HEK293 (cell line): ENCODE data around the gene PDE3A.

ENCODE experiments used
- CTCF ChIA-PET: fragments of 350-600 bp; formaldehyde crosslinking; extraction: SDS; loops from one replicate; lab custom pipeline; 2021; ENCODE audit warnings: antibody characterized with exemption; lab: Yijun Ruan, JAX
- POLR2A ChIA-PET: fragments of 300-600 bp; formaldehyde crosslinking; extraction: SDS; loops from one replicate; lab custom pipeline; 2020; ENCODE audit warnings: antibody characterized with exemption, inconsistent platforms; lab: Yijun Ruan, JAX
- H3K27ac ChIP-seq: fragments of 200-500 bp; sonication (Bioruptor generic); 2 replicates; pipeline ENCODE4 v1.5.1; 2014; ENCODE audit warnings: low read depth, low read length, control low read depth, inconsistent platforms; ENCODE audit errors: extremely low read depth
- H3K36me3 ChIP-seq, 2 experiments: fragments of 200-500 bp in 1 of 2; sonication (Bioruptor generic) in 1 of 2; 1 replicate in 1 of 2; 2 replicates in 1 of 2; pipeline ENCODE4 v1.5.1; 2014 to 2017; ENCODE audit warnings: inconsistent platforms in 2 of 2, low read length in 2 of 2; ENCODE audit not compliant: control insufficient read depth in 2 of 2, insufficient read depth in 1 of 2
- H3K4me1 ChIP-seq: fragments of 200-500 bp; sonication (Bioruptor generic); 2 replicates; pipeline ENCODE4 v1.5.1; 2014; ENCODE audit warnings: mild to moderate bottlenecking, low read length, inconsistent platforms; ENCODE audit not compliant: control insufficient read depth, insufficient read depth
- H3K4me3 ChIP-seq: 2 replicates; pipeline ENCODE4 v1.5.1; 2011; ENCODE audit warnings: low read depth, mild to moderate bottlenecking, control low read depth, low read length, moderate library complexity
- H3K9me3 ChIP-seq: fragments of 200-500 bp; sonication (Bioruptor generic); 2 replicates; pipeline ENCODE4 v1.5.1; 2014; ENCODE audit warnings: low read depth, low read length, inconsistent platforms; ENCODE audit not compliant: control insufficient read depth, insufficient read depth
- ATF2 ChIP-seq: fragments of 450-650 bp; formaldehyde crosslinking; IDR thresholded peaks from 2 replicates; pipeline ENCODE4 v1.5.1; 2016; ENCODE audit warnings: missing biosample characterization, missing genetic modification characterization, low read depth
- BCL11A ChIP-seq: fragments of 450-650 bp; formaldehyde crosslinking; IDR thresholded peaks from 2 replicates; pipeline ENCODE4 v1.5.1; 2016; ENCODE audit warnings: low read depth, missing biosample characterization, missing genetic modification characterization
- FEZF1 ChIP-seq: fragments of 450-650 bp; formaldehyde crosslinking; IDR thresholded peaks from 2 replicates; pipeline ENCODE4 v1.5.1; 2016; ENCODE audit warnings: missing biosample characterization, missing genetic modification characterization
- MZF1 ChIP-seq: fragments of 450-650 bp; formaldehyde crosslinking; IDR thresholded peaks from 2 replicates; pipeline ENCODE4 v1.5.1; 2017; ENCODE audit warnings: missing biosample characterization, missing genetic modification characterization, borderline replicate concordance
- SP3 ChIP-seq: fragments of 450-650 bp; formaldehyde crosslinking; IDR thresholded peaks from 2 replicates; pipeline ENCODE4 v1.5.1; 2016; ENCODE audit warnings: missing biosample characterization, missing genetic modification characterization
- ZBTB11 ChIP-seq: fragments of 450-650 bp; formaldehyde crosslinking; conservative IDR thresholded peaks from 2 replicates; pipeline ENCODE4 v1.5.1; 2016; ENCODE audit warnings: low read depth, missing biosample characterization, missing genetic modification characterization
- ZBTB21 ChIP-seq: fragments of 450-650 bp; formaldehyde crosslinking; IDR thresholded peaks from 2 replicates; pipeline ENCODE4 v1.5.1; 2017; ENCODE audit warnings: missing biosample characterization, missing genetic modification characterization
- ZNF132 ChIP-seq: fragments of 450-650 bp; formaldehyde crosslinking; IDR thresholded peaks from 2 replicates; pipeline ENCODE4 v1.5.1; 2017; ENCODE audit warnings: missing biosample characterization, missing genetic modification characterization, borderline replicate concordance
- ZNF133 ChIP-seq: fragments of 450-650 bp; formaldehyde crosslinking; IDR thresholded peaks from 2 replicates; pipeline ENCODE4 v1.5.1; 2016; ENCODE audit warnings: missing biosample characterization, missing genetic modification characterization
- ZNF146 ChIP-seq: fragments of 450-650 bp; formaldehyde crosslinking; IDR thresholded peaks from 2 replicates; pipeline ENCODE4 v1.5.1; 2016; ENCODE audit warnings: missing biosample characterization, missing genetic modification characterization
- ZNF157 ChIP-seq: fragments of 450-650 bp; formaldehyde crosslinking; IDR thresholded peaks from 2 replicates; pipeline ENCODE4 v1.5.1; 2016; ENCODE audit warnings: missing biosample characterization, missing genetic modification characterization
- ZNF174 ChIP-seq: fragments of 450-650 bp; formaldehyde crosslinking; IDR thresholded peaks from 2 replicates; pipeline ENCODE4 v1.5.0; 2017; ENCODE audit warnings: missing biosample characterization, mild to moderate bottlenecking, missing genetic modification characterization
- ZNF311 ChIP-seq: fragments of 450-650 bp; formaldehyde crosslinking; IDR thresholded peaks from 2 replicates; pipeline ENCODE4 v1.5.1; 2017; ENCODE audit warnings: missing biosample characterization, missing genetic modification characterization, borderline replicate concordance
- ZNF548 ChIP-seq: fragments of 450-650 bp; formaldehyde crosslinking; IDR thresholded peaks from 2 replicates; pipeline ENCODE4 v1.5.1; 2016; ENCODE audit warnings: missing biosample characterization, missing genetic modification characterization
- ZNF561 ChIP-seq: fragments of 450-650 bp; IDR thresholded peaks from 2 replicates; pipeline ENCODE4 v1.5.1; 2018; ENCODE audit warnings: missing biosample characterization, missing genetic modification characterization, borderline replicate concordance
- ZNF629 ChIP-seq: fragments of 450-650 bp; formaldehyde crosslinking; IDR thresholded peaks from 2 replicates; pipeline ENCODE4 v1.5.1; 2017; ENCODE audit warnings: missing biosample characterization, missing genetic modification characterization
- ZNF639 ChIP-seq: fragments of 450-650 bp; formaldehyde crosslinking; IDR thresholded peaks from 2 replicates; pipeline ENCODE4 v1.5.1; 2016; ENCODE audit warnings: missing biosample characterization, missing genetic modification characterization
- ZNF654 ChIP-seq: fragments of 450-650 bp; formaldehyde crosslinking; IDR thresholded peaks from 2 replicates; pipeline ENCODE4 v1.5.1; 2016; ENCODE audit warnings: low read depth, missing biosample characterization, missing genetic modification characterization
- ZNF660 ChIP-seq: fragments of 450-650 bp; IDR thresholded peaks from 2 replicates; pipeline ENCODE4 v1.5.1; 2018; ENCODE audit warnings: missing biosample characterization, mild to moderate bottlenecking, missing genetic modification characterization
- ZSCAN18 ChIP-seq: fragments of 450-650 bp; formaldehyde crosslinking; IDR thresholded peaks from 2 replicates; pipeline ENCODE4 v1.5.1; 2016; ENCODE audit warnings: missing biosample characterization, missing genetic modification characterization
- TF ChIP-seq, protein P1 (sequence below): fragments of 450-650 bp; formaldehyde crosslinking; IDR thresholded peaks from 2 replicates; pipeline ENCODE4 v1.5.1; 2016; ENCODE audit warnings: missing biosample characterization, missing genetic modification characterization

The PDE3A gene

DNA sequence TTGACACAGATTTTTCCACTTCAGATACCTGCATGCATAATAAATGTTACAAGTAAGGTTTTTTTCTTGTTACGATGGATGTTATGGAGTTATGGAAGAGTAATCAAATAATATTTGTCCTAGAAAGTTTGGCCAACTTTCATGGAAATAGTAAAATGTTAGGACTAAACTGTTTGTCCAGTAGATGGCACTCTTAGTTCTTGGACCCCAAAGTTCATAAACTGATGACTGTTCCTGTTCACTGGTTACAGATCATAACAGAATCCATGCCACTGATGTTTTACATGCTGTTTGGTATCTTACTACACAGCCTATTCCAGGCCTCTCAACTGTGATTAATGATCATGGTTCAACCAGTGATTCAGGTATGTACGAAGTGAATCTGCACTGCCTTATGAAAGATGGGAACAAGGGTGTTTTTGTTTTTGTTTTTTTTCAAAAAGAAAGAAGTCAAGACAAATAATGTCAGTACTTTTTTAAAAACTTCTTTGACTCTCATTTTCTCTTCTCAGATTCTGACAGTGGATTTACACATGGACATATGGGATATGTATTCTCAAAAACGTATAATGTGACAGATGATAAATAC lies 278.0 kb downstream of the PDE3A start:
- TF ChIP-seq, protein P1, sequence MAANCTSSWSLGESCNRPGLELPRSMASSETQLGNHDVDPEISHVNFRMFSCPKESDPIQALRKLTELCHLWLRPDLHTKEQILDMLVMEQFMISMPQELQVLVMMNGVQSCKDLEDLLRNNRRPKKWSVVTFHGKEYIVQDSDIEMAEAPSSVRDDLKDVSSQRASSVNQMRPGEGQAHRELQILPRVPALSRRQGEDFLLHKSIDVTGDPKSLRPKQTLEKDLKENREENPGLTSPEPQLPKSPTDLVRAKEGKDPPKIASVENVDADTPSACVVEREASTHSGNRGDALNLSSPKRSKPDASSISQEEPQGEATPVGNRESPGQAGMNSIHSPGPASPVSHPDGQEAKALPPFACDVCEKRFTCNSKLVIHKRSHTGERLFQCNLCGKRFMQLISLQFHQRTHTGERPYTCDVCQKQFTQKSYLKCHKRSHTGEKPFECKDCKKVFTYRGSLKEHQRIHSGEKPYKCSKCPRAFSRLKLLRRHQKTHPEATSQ, result no peak
- TF ChIP-seq ZNF132 (no peak), ZNF654 (peak; percentile 84), ZNF660 (peak; percentile 86), ZNF548 (no peak)
- Histone ChIP-seq H3K4me3 (no peak overlapping the region), H3K4me1 (no peaks in the 10 kb centered on the region), H3K36me3 (no peaks in the 10 kb centered on the region), H3K9me3 (no peaks in the 10 kb centered on the region), H3K27ac (no peak overlapping the region)
- ChIA-PET CTCF (interaction anchor here (0.7 kb wide), 1 partner anchor 12 kb away, joined by 3 read pairs; no protein-coding TSS in a partner anchor), POLR2A (no interaction called here)

GRCh38 chr12:20653871-20654270 lies 285.5 kb downstream of the PDE3A start:
- no peak overlapping the region for H3K4me3 ChIP-seq

More at GRCh38 chr12:20653871-20654270, 285.5 kb downstream of the PDE3A start:
- H3K36me3 ChIP-seq, result no peaks in the 10 kb centered on the region
- ChIA-PET POLR2A (interaction anchor here (0.7 kb wide), 1 partner anchor 811 kb away, joined by 8 read pairs; no protein-coding TSS in a partner anchor), CTCF (no interaction called here)
- no peaks in the 10 kb centered on the region for H3K9me3 ChIP-seq
- H3K4me1 ChIP-seq, result no peaks in the 10 kb centered on the region
- TF ChIP-seq ZNF133 (tag by site-specific recombination), result no peak
- TF ChIP-seq ZBTB11 (tag by site-specific recombination), result no peak
- no peak for TF ChIP-seq BCL11A (tag by site-specific recombination)
- TF ChIP-seq ZNF157 (tag by site-specific recombination), result no peak
- no peak for TF ChIP-seq ZSCAN18
- TF ChIP-seq ATF2 (tag by site-specific recombination), result no peak
- TF ChIP-seq ZNF174 (tag by site-specific recombination), result no peak
- no peak for TF ChIP-seq ZNF629 (tag by site-specific recombination)
- no peak for TF ChIP-seq MZF1 (tag by site-specific recombination)
- no peak for TF ChIP-seq ZNF311 (tag by site-specific recombination)
- TF ChIP-seq FEZF1 (tag by site-specific recombination), result no peak
- TF ChIP-seq ZNF561 (tag by site-specific recombination), result no peak
- TF ChIP-seq ZNF639, result no peak
- TF ChIP-seq SP3, result no peak
- no peak for TF ChIP-seq ZBTB21 (tag by site-specific recombination)
- no peak for TF ChIP-seq ZNF146
- H3K27ac ChIP-seq, result no peak overlapping the region
